D721Med (cell line): ENCODE results near the gene ARG2.

Source experiments
- DNase-seq: peaks from one replicate; pipeline ENCODE4 v3.0.0; 2011; ENCODE audit warnings: low spot score; ENCODE audit not compliant: insufficient read length
- FAIRE-seq: peaks from 2 replicates; lab custom pipeline; 2011; peaks lifted over from hg19 to GRCh38; lab: Jason Lieb, UNC
- TF ChIP-seq, protein P1 (sequence below): IDR thresholded peaks from 2 replicates; pipeline ENCODE4 v1.5.1; 2012; ENCODE audit warnings: mild to moderate bottlenecking, control low read depth; ENCODE audit not compliant: insufficient read depth; ENCODE audit errors: missing control alignments

The ARG2 gene

DNA sequence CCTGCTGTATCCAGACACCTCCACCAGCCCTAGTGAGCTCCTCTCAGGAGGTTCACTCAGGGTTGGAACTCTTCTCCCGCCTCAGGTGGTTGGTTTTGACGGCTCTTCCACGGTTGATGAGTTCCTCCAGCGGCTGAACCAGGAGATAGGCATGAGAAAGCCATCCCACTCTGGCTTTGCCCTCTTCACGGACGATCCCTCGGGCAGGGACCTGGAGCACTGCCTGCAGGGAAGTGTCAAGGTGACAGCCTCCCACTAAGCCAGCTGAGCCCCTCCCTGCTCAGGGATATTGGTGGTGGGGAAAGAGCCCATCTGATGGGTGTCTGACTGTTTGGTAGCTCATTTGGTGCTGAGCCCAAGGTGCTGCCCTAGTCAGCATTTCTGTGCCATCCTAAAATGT, 40.1 kb upstream of the ARG2 start:
- DNase-seq = no peak
- TF ChIP-seq, protein P1, sequence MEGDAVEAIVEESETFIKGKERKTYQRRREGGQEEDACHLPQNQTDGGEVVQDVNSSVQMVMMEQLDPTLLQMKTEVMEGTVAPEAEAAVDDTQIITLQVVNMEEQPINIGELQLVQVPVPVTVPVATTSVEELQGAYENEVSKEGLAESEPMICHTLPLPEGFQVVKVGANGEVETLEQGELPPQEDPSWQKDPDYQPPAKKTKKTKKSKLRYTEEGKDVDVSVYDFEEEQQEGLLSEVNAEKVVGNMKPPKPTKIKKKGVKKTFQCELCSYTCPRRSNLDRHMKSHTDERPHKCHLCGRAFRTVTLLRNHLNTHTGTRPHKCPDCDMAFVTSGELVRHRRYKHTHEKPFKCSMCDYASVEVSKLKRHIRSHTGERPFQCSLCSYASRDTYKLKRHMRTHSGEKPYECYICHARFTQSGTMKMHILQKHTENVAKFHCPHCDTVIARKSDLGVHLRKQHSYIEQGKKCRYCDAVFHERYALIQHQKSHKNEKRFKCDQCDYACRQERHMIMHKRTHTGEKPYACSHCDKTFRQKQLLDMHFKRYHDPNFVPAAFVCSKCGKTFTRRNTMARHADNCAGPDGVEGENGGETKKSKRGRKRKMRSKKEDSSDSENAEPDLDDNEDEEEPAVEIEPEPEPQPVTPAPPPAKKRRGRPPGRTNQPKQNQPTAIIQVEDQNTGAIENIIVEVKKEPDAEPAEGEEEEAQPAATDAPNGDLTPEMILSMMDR = no peak
- FAIRE-seq = no peak

DNA sequence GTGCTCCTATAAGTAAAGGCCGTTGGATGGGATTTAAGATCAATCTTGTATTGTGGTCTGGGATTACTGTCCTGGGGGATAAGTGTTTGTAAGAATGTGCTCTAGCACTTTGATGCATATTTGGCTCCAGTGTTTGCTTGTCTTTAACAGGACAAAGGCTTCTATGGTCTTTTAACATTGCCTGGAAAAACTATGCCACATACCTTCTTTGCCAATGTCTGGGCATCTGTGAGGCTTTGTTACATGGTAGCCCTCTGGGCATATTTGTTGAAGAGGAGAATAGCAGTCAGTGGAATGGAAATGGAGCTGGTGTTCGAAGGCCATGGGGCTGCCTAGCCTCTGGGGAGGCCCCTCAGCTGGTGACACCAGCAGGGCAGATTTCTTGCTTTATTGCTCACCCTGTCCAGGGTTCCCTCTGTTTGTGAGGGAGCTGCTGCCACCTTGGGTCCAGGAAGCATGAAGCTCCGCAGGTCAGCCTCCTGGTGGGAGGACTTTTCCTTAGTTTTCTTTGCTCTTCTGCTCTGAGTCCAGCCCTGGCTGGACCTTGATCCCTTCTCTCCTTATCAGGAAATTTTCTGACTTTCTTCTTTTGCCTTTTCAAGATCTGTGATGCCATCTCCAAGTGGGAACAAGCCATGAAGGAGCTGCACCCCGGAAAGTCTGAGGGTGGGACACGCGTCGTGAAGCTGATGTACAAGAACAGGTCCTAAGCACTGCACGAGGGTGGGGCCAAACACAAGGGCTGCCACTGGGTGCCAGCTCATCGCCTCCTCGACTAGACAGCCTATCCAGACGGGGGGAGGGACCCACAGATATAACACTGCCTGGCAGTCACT, 39.2 kb upstream of the ARG2 start:
- FAIRE-seq = no peak
- no peak for DNase-seq
- TF ChIP-seq, protein P1 = no peak

GRCh38 chr14:67581643-67582042, 38.1 kb upstream of the ARG2 start:
- DNase-seq = no peak
- no peak for FAIRE-seq
- TF ChIP-seq, protein P1 = no peak

- no peak for FAIRE-seq
- TF ChIP-seq, protein P1 = no peak
- DNase-seq = no peak
Observed at GRCh38 chr14:67582061-67582460, 37.7 kb upstream of the ARG2 start.

DNA sequence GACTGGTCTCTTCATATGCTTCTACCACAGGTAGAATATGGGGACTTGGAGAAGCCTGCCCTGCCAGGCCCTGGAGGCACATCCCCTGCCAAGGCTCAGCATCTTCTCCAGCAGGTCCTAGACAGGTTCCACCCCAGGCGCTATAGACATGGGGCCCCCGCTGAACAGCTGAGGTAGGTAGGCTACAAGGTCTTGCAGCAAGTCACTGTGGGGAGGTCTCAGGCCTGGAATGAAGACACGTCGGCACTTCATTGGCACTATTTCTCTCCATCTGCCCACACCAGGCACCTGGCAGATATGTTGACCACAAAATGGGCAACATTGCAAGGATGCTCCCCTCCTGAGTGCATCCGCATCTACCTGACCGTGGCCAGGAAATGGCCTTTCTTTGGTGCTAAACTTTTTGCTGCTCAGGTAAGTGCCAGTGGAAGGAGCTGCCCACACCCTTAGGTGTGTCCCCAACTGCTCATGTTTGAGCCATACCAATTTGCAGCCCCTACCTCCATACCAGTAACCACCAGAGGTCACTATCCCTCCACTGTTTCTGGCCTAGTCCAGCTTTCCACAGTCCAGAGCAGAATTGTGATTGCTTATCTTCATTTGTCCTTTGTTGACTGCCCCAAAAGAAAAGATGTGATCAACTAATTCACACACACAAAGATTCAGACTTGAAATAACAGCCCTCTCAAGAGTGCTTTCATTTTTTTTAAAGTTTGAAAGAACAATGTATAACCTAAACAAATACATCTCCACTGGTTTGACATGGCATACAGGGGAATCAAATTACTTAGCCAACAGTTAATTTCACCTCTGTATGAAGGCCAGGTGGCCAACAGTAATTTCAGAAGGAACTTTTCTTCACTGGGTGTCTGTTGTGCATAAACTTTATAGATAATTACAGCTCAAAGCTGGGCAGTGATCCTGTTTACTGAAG, 35.7 kb upstream of the ARG2 start:
- DNase-seq (no peak), FAIRE-seq (no peak)
- TF ChIP-seq, protein P1 = peak; percentile 68

GRCh38 chr14:67584978-67585377, 34.7 kb upstream of the ARG2 start:
- TF ChIP-seq, protein P1 = no peak
- DNase-seq (no peak), FAIRE-seq (no peak)
